KMS-11 (cell line): ENCODE results near the gene HDAC7.

Experiments used
- H2AFZ ChIP-seq: fragments of 200-600 bp; sonication (generic); 2 replicates; pipeline ENCODE4 v1.6.1; 2016; ENCODE audit warnings: antibody characterized with exemption, mixed run types, low read depth
- H3K27ac ChIP-seq: fragments of 200-600 bp; sonication (generic); 2 replicates; pipeline ENCODE4 v1.6.1; 2016; ENCODE audit warnings: mild to moderate bottlenecking, mixed run types
- H3K27me3 ChIP-seq: fragments of 200-600 bp; sonication (generic); 2 replicates; pipeline ENCODE4 v1.6.1; 2017; ENCODE audit warnings: mild to moderate bottlenecking, low read depth, mixed run types, moderate library complexity; ENCODE audit not compliant: insufficient read depth
- H3K36me3 ChIP-seq: fragments of 200-600 bp; sonication (generic); 2 replicates; pipeline ENCODE4 v1.6.1; 2017; ENCODE audit warnings: mild to moderate bottlenecking, mixed run types; ENCODE audit not compliant: insufficient read depth
- H3K4me1 ChIP-seq: fragments of 200-600 bp; sonication (generic); 2 replicates; pipeline ENCODE4 v1.6.1; 2016; ENCODE audit warnings: mild to moderate bottlenecking, low read depth, mixed run types; ENCODE audit not compliant: poor library complexity, severe bottlenecking
- H3K4me2 ChIP-seq: fragments of 200-600 bp; sonication (generic); 2 replicates; pipeline ENCODE4 v1.7.0; 2016; ENCODE audit warnings: mild to moderate bottlenecking, mixed run types
- H3K4me3 ChIP-seq: fragments of 200-600 bp; sonication (generic); IDR thresholded peaks from 2 replicates; pipeline ENCODE4 v1.6.1; 2017; ENCODE audit warnings: low read depth, low read length, mixed read lengths; ENCODE audit not compliant: insufficient read depth
- H3K79me2 ChIP-seq: fragments of 200-600 bp; sonication (generic); 2 replicates; pipeline ENCODE4 v1.6.1; 2016; ENCODE audit warnings: low read depth, mixed run types; ENCODE audit not compliant: insufficient read depth
- H3K9ac ChIP-seq: fragments of 200-600 bp; sonication (generic); 2 replicates; pipeline ENCODE4 v1.6.1; 2016; ENCODE audit warnings: mild to moderate bottlenecking, mixed run types
- H4K20me1 ChIP-seq: fragments of 200-600 bp; sonication (generic); 2 replicates; pipeline ENCODE4 v1.6.1; 2016; ENCODE audit warnings: mild to moderate bottlenecking, mixed run types; ENCODE audit not compliant: insufficient read depth
- TF ChIP-seq, protein P1 (sequence below): fragments of 200-600 bp; sonication (generic); conservative IDR thresholded peaks from 2 replicates; pipeline ENCODE4 v1.6.1; 2017; ENCODE audit warnings: low read depth, mild to moderate bottlenecking, antibody characterized with exemption, low read length, moderate library complexity, mixed read lengths

Gene HDAC7

GRCh38 chr12:47783024-47783755, 36.5 kb downstream of the HDAC7 start:
- Histone ChIP-seq H3K4me3 (no peak overlapping the region), H3K79me2 (no peaks in the 10 kb centered on the region), H3K4me2 (no peak overlapping the region), H3K9ac (no peak overlapping the region), H3K4me1 (peaks cover 15% of the 10 kb centered on the region), H2AFZ (no peak overlapping the region), H3K27me3 (no peaks in the 10 kb centered on the region), H3K27ac (no peak overlapping the region), H4K20me1 (no peaks in the 10 kb centered on the region), H3K36me3 (no peaks in the 10 kb centered on the region; the same call in 1 of the 2 replicates)
- TF ChIP-seq, protein P1, sequence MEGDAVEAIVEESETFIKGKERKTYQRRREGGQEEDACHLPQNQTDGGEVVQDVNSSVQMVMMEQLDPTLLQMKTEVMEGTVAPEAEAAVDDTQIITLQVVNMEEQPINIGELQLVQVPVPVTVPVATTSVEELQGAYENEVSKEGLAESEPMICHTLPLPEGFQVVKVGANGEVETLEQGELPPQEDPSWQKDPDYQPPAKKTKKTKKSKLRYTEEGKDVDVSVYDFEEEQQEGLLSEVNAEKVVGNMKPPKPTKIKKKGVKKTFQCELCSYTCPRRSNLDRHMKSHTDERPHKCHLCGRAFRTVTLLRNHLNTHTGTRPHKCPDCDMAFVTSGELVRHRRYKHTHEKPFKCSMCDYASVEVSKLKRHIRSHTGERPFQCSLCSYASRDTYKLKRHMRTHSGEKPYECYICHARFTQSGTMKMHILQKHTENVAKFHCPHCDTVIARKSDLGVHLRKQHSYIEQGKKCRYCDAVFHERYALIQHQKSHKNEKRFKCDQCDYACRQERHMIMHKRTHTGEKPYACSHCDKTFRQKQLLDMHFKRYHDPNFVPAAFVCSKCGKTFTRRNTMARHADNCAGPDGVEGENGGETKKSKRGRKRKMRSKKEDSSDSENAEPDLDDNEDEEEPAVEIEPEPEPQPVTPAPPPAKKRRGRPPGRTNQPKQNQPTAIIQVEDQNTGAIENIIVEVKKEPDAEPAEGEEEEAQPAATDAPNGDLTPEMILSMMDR: no peak

DNA sequence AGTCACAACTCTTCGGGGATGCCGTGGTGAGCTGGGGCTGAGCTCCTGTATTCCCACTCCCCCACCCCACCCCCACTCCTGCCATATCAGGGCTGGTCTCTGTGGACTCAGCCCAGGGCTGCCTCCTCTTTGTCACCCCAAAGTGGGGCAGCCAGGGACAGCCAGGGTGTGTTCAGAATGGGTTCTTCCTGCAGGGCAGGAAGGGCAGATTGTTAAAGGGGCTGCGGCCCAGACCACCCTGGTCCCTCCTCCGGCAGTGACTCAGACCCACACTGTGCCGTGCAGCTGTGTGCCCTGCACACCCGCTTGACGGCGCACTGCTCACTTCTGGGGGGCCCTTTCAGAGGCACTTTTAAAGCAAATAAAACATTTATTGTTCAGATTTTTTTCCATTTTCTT, 37.3 kb downstream of the HDAC7 start:
- Histone ChIP-seq H4K20me1 (no peaks in the 10 kb centered on the region), H3K36me3 (no peaks in the 10 kb centered on the region; the same call in 1 of the 2 replicates), H3K4me1 (peaks cover 23% of the 10 kb centered on the region), H3K79me2 (no peaks in the 10 kb centered on the region), H3K27ac (no peak overlapping the region), H3K9ac (no peak overlapping the region), H3K4me2 (no peak overlapping the region), H3K4me3 (no peak overlapping the region), H3K27me3 (no peaks in the 10 kb centered on the region), H2AFZ (no peak overlapping the region)
- TF ChIP-seq, protein P1: no peak

GRCh38 chr12:47781479-47782371, 38.0 kb downstream of the HDAC7 start:
- TF ChIP-seq, protein P1: no peak
- H4K20me1 ChIP-seq: no peaks in the 10 kb centered on the region
- H3K4me3 ChIP-seq: no peak overlapping the region
- no peaks in the 10 kb centered on the region for H3K27me3 ChIP-seq
- H3K36me3 ChIP-seq: no peaks in the 10 kb centered on the region; the same call in 1 of the 2 replicates
- peaks cover 30% of the 10 kb centered on the region for H3K4me1 ChIP-seq
- no peak overlapping the region for H3K4me2 ChIP-seq
- no peaks in the 10 kb centered on the region for H3K79me2 ChIP-seq
- no peak overlapping the region for H2AFZ ChIP-seq
- no peak overlapping the region; the same call in 1 of the 2 replicates for H3K27ac ChIP-seq
- H3K9ac ChIP-seq: no peak overlapping the region

DNA sequence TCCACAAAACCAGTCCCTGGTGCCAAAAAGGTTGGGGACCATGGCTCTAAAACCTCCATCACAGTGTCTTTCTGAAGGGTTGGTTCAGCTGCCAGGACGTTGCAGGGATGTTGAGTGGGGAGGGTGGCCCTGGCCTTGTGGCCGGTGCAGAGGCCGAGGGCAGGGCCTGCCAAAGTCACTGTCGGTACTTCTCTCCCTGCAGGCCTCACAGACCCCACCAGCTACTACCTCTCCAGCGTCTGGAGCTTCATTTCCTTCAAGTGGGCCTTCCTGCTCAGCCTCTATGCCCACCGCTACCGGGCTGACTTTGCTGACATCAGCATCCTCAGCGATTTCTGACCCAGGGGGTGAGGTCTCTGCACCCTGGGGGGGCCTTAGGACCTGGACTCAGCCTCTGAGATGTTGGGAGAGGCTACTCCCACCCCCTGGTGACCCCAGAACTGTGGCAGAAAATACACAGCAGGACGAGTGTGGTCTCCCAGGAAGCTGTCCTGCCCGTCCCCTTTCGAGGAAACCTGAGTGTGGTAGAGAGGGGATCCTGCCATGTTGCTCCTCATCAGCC, 39.7 kb downstream of the HDAC7 start:
- no peak overlapping the region for H3K4me2 ChIP-seq
- H2AFZ ChIP-seq: no peak overlapping the region
- no peaks in the 10 kb centered on the region for H4K20me1 ChIP-seq
- no peak overlapping the region for H3K9ac ChIP-seq
- no peaks in the 10 kb centered on the region for H3K27me3 ChIP-seq
- no peaks in the 10 kb centered on the region for H3K36me3 ChIP-seq
- no peaks in the 10 kb centered on the region; the same call in 1 of the 2 replicates for H3K79me2 ChIP-seq
- TF ChIP-seq, protein P1: no peak
- no peak overlapping the region for H3K27ac ChIP-seq
- H3K4me3 ChIP-seq: no peak overlapping the region
- H3K4me1 ChIP-seq: peaks cover 47% of the 10 kb centered on the region
